22Rv1 (cell line): ENCODE results near the gene PCDHGA3.
"Not testable (repeated sequence)": the region's sequence is repeated elsewhere in the genome, so short reads cannot be mapped to it uniquely, and the experiment has no call there.

Source experiments
- H3K27ac ChIP-seq: fragments of 450-650 bp; 2 replicates; pipeline ENCODE4 v1.5.1; 2017
- ZFX ChIP-seq: fragments of 450-650 bp; IDR thresholded peaks from 2 replicates; pipeline ENCODE4 v1.6.1; 2017; ENCODE audit warnings: antibody characterized with exemption, borderline replicate concordance
- TF ChIP-seq, protein P1 (sequence below): fragments of 450-650 bp; IDR thresholded peaks from 2 replicates; pipeline ENCODE4 v1.5.1; 2017; ENCODE audit warnings: mild to moderate bottlenecking

The PCDHGA3 gene

GRCh38 chr5:141343242-141343952 is at the start of gene PCDHGA3:
TSS of gene PCDHGA3 (plus strand) at chr5:141343829. CDS start at chr5:141344034, 205 bp downstream.
- TF ChIP-seq, protein P1, sequence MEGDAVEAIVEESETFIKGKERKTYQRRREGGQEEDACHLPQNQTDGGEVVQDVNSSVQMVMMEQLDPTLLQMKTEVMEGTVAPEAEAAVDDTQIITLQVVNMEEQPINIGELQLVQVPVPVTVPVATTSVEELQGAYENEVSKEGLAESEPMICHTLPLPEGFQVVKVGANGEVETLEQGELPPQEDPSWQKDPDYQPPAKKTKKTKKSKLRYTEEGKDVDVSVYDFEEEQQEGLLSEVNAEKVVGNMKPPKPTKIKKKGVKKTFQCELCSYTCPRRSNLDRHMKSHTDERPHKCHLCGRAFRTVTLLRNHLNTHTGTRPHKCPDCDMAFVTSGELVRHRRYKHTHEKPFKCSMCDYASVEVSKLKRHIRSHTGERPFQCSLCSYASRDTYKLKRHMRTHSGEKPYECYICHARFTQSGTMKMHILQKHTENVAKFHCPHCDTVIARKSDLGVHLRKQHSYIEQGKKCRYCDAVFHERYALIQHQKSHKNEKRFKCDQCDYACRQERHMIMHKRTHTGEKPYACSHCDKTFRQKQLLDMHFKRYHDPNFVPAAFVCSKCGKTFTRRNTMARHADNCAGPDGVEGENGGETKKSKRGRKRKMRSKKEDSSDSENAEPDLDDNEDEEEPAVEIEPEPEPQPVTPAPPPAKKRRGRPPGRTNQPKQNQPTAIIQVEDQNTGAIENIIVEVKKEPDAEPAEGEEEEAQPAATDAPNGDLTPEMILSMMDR, result peak; percentile 74
- no peak for TF ChIP-seq ZFX
- 0 out of 2 replicates have a peak within 1 kb of the TSS, but pooled peaks have one; percentile 7 for H3K27ac ChIP-seq

- TF ChIP-seq ZFX, result no peak
- TF ChIP-seq, protein P1, result no peak
- no peak overlapping the region for H3K27ac ChIP-seq
These were observed 45.3 kb upstream of the PCDHGA3 start for GRCh38 chr5:141298376-141298775.

- TF ChIP-seq, protein P1, result no peak
- TF ChIP-seq ZFX, result no peak
- no peak within 1 kb of the TSS for H3K27ac ChIP-seq
These were observed 39.9 kb upstream of the PCDHGA3 start, which contains the start of gene SLC25A2 for GRCh38 chr5:141303756-141304155. TSS of gene SLC25A2 (minus strand) at chr5:141304049. CDS start at chr5:141303865, 184 bp downstream.

DNA sequence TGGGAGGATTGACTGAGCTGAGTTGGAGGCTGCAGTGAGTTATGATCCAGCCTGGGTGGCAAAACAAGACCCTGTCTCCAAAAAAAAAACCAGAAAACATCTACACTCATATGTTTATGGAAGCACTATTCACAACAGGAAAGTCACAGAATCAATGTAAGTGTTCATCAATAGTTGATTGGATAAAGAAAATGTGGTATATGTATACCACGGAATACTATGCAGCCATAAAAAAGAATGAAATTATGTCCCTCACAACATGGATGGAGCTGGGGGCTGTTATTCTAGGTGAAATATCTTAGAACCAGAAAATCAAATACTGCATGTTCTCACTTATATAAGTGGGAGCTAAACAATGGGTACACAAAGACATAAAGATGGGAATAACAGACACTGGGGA is 37.0 kb upstream of the PCDHGA3 start:
- no peak overlapping the region for H3K27ac ChIP-seq
- no peak for TF ChIP-seq ZFX
- TF ChIP-seq, protein P1, result no peak

- no peak for TF ChIP-seq ZFX
- TF ChIP-seq, protein P1, result no peak
- H3K27ac ChIP-seq, result no peak overlapping the region
These were observed 29.9 kb upstream of the PCDHGA3 start for GRCh38 chr5:141313711-141314110.

DNA sequence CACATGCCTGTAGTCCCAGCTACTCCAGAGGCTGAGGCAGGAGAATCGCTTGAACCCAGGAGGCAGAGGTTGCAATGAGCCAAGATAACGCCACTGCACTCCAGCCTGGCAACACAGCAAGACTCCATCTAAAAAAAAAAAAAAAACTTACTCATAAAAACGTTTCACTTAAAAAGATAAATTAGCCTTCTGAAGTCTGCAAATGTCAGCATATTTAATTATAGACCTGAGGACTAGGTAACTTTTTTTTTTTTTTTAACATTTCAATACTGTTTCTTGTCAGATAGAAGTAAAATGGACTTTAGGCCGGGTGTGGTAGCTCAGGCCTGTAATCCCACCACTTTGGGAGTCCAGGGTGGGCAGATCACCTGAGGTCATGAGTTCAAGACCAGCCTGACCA is 26.7 kb upstream of the PCDHGA3 start:
- not testable (repeated sequence) for H3K27ac ChIP-seq

DNA sequence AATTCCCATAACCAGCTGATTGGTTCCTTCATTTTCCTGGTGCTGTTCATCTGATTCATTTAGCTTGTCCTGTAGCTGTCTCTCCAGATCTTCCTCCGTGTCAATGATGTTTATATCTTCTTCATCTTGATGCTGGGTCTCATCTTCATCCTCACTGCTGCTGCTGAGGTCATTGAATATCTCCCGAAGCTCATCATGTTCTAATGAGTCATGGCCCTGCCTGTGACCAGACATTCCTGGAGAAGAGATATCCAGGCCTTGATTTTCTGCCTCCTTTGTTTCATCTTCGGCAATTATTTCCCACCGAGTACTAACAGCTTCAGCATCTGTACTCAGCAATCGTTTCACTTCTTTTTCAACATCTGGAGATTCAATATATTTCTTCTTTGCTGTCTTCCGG is 24.4 kb upstream of the PCDHGA3 start:
- H3K27ac ChIP-seq, result no peak overlapping the region
- TF ChIP-seq, protein P1, result no peak
- no peak for TF ChIP-seq ZFX
